Tibial artery (tissue), 4 donors: Measurements from ENCODE around the gene MCEMP1.

Experiments
- DNase-seq, 2 donors: peaks; one replicate each; pipeline ENCODE4 v3.0.0-alpha.2; 2019
- H3K27ac ChIP-seq, 2 donors: fragments of 200-600 bp; sonication (generic) in 1 of 2; 1 replicate in 1 of 2; 2 replicates in 1 of 2; pipeline ENCODE4 v1.5.1; 2018 to 2019; ENCODE audit warnings: mild to moderate bottlenecking in 1 of 2
- H3K27me3 ChIP-seq, 2 donors: fragments of 200-600 bp; sonication (generic) in 1 of 2; one replicate each; pipeline versions ENCODE4 v1.5.1 to v1.6.0; 2016 to 2019
- H3K36me3 ChIP-seq, 3 donors: fragments of 200-600 bp; sonication (generic) in 2 of 3; one replicate each; pipeline ENCODE4 v1.5.1; 2016 to 2019; ENCODE audit warnings: mild to moderate bottlenecking in 2 of 3
- H3K4me1 ChIP-seq, 4 donors: fragments of 200-600 bp; sonication (generic) in 2 of 4; 1 replicate in 3 of 4; 2 replicates in 1 of 4; pipeline ENCODE4 v1.5.1; 2016 to 2019
- H3K4me3 ChIP-seq, 2 donors: fragments of 200-600 bp; sonication (generic) in 1 of 2; 1 replicate in 1 of 2; 2 replicates in 1 of 2; pipeline ENCODE4 v1.5.1; 2018 to 2019; ENCODE audit warnings: mild to moderate bottlenecking in 2 of 2
- H3K9me3 ChIP-seq, 3 donors: fragments of 200-600 bp; sonication (generic) in 1 of 3; one replicate each; pipeline ENCODE4 v1.5.1; 2016 to 2019
- CTCF ChIP-seq, 2 experiments: fragments of 200-600 bp in 1 of 2; fragments of 450-650 bp in 1 of 2; IDR thresholded peaks; one replicate each; pipeline ENCODE4 v1.5.1; 2017 to 2019; ENCODE audit warnings: antibody characterized with exemption in 2 of 2, mild to moderate bottlenecking in 1 of 2, moderate library complexity in 1 of 2
- intact Hi-C: fragments of 100-400 bp; cut with DNase I; formaldehyde crosslinking; loops from one replicate; pipeline ENCODE4 v1.15.0; 2023; ENCODE audit warnings: low total_unique reads

Gene MCEMP1

GRCh38 chr19:7676854-7677253, at the start of gene MCEMP1:
MCEMP1 (plus strand) TSS chr19:7677090; CDS start chr19:7677121, 31 bp downstream.
- Histone ChIP-seq H3K9me3 (no peaks in the 10 kb centered on the region), H3K36me3 (no peaks in the 10 kb centered on the region), H3K27me3 (peaks cover 0 to 54% of the 10 kb centered on the region in 2 donors), H3K27ac (no peak within 1 kb of the TSS), H3K4me1 (peaks cover 0 to 11% (median 6%) of the 10 kb centered on the region in 4 donors), H3K4me3 (no peak within 1 kb of the TSS)
- no peak for DNase-seq
- TF ChIP-seq CTCF (IDR thresholded peaks at IDR 0.05) = no peak
- intact Hi-C loops = loop anchor here (10.0 kb wide), 1 partner anchor 322 kb away; no protein-coding TSS in a partner anchor

- Histone ChIP-seq H3K9me3 (no peaks in the 10 kb centered on the region), H3K27me3 (no peaks in the 10 kb centered on the region), H3K4me3 (no peak overlapping the region), H3K36me3 (peaks cover 39 to 64% (median 44%) of the 10 kb centered on the region in 3 donors), H3K4me1 (peaks cover 3 to 41% (median 29%) of the 10 kb centered on the region in 4 donors), H3K27ac (no peak overlapping the region)
- no peak for TF ChIP-seq CTCF (IDR thresholded peaks at IDR 0.05)
- DNase-seq = no peak
- intact Hi-C loops = no loop called here
These were observed 49.7 kb upstream of the MCEMP1 start for GRCh38 chr19:7627166-7627565.

GRCh38 chr19:7628589-7629311, 48.1 kb upstream of the MCEMP1 start:
- TF ChIP-seq CTCF (IDR thresholded peaks at IDR 0.05) = no peak
- peak overlapping the region; percentile 82 to 89 for H3K27ac ChIP-seq
- no peak for DNase-seq
- H3K4me1 ChIP-seq = peaks cover 3 to 41% (median 29%) of the 10 kb centered on the region in 4 donors
- peak overlapping the region; percentile 86 to 90 for H3K4me3 ChIP-seq
- peaks cover 23 to 59% (median 28%) of the 10 kb centered on the region in 3 donors for H3K36me3 ChIP-seq
- H3K9me3 ChIP-seq = no peaks in the 10 kb centered on the region
- no peaks in the 10 kb centered on the region for H3K27me3 ChIP-seq
- intact Hi-C loops = no loop called here

GRCh38 chr19:7629347-7630054, 47.4 kb upstream of the MCEMP1 start, which contains the start of the genes PET100 and XAB2:
PET100 (plus strand) TSS chr19:7629793; CDS start chr19:7629834, 41 bp downstream.
XAB2 (minus strand) TSS chr19:7629545; CDS start chr19:7629527, 18 bp downstream.
- Histone ChIP-seq H3K4me1 (peaks cover 3 to 41% (median 29%) of the 10 kb centered on the region in 4 donors), H3K27ac (peak within 1 kb of the TSS; percentile 82 to 89), H3K4me3 (peak within 1 kb of the TSS; percentile 86 to 90), H3K36me3 (peaks cover 16 to 52% (median 21%) of the 10 kb centered on the region in 3 donors), H3K27me3 (no peaks in the 10 kb centered on the region), H3K9me3 (no peaks in the 10 kb centered on the region)
- DNase-seq = peak; percentile 98 to 99
- TF ChIP-seq CTCF (IDR thresholded peaks at IDR 0.05) = no peak
- intact Hi-C loops = no loop called here

- no peak overlapping the region for H3K27ac ChIP-seq
- peaks cover 3 to 47% (median 29%) of the 10 kb centered on the region in 4 donors for H3K4me1 ChIP-seq
- H3K9me3 ChIP-seq = no peaks in the 10 kb centered on the region
- no peak for TF ChIP-seq CTCF (IDR thresholded peaks at IDR 0.05)
- H3K36me3 ChIP-seq = peaks cover 0 to 31% (median 7%) of the 10 kb centered on the region in 3 donors
- peaks cover 0 to 16% of the 10 kb centered on the region in 2 donors for H3K27me3 ChIP-seq
- intact Hi-C loops = no loop called here
- DNase-seq = no peak
- no peak overlapping the region for H3K4me3 ChIP-seq
These were observed 45.3 kb upstream of the MCEMP1 start for GRCh38 chr19:7631577-7631976.
